GM13977 (cell line): Measurements from ENCODE around the gene SPPL2B.

ENCODE experiments used
- DNase-seq: peaks from one replicate; pipeline ENCODE4 v3.0.0; 2012; ENCODE audit warnings: low spot score
- in situ Hi-C: fragments of 300-500 bp; cut with MboI; formaldehyde crosslinking; loops from one replicate; pipeline ENCODE4 v1.12.0; 2022; ENCODE audit warnings: low sequenced_read_pairs, low pct_unique_long_range_greater_than_20kb, mixed read lengths, inconsistent platforms; ENCODE audit not compliant: unreplicated experiment
- TF ChIP-seq, protein P1 (sequence below): IDR thresholded peaks from 2 replicates; pipeline ENCODE4 v1.5.1; 2012; ENCODE audit warnings: mild to moderate bottlenecking, control low read depth; ENCODE audit not compliant: insufficient read depth; ENCODE audit errors: extremely low read depth, missing control alignments

SPPL2B gene

DNA sequence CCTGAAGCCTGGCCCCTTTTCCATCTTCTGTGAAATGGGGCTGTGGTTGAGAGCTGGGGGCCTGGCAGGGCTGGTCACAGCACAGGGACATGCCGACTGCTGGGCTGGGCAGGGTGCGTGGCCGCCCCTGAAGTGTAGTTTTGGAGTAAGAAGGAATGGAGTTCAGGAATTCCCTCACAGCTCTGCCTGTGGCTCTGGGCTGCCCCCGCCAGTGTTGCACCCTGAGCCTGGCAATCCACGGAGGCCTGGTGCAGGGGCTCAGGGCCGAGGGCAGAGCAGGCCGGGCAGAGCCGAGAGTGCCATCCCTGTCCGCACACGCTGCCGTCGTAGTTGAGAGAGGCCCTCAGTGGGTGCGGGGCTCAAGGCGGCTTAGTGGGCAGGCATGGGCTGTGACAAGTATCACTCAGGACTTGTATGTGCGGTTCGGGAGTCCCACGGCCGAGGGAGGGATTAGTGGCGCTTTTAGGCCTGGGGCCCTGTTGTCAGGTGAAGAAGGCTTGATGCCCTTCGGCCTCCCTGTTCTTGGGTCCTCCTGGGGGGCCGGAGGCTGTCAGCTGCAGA, 9.7 kb downstream of the SPPL2B start:
- no peak for DNase-seq
- TF ChIP-seq, protein P1, sequence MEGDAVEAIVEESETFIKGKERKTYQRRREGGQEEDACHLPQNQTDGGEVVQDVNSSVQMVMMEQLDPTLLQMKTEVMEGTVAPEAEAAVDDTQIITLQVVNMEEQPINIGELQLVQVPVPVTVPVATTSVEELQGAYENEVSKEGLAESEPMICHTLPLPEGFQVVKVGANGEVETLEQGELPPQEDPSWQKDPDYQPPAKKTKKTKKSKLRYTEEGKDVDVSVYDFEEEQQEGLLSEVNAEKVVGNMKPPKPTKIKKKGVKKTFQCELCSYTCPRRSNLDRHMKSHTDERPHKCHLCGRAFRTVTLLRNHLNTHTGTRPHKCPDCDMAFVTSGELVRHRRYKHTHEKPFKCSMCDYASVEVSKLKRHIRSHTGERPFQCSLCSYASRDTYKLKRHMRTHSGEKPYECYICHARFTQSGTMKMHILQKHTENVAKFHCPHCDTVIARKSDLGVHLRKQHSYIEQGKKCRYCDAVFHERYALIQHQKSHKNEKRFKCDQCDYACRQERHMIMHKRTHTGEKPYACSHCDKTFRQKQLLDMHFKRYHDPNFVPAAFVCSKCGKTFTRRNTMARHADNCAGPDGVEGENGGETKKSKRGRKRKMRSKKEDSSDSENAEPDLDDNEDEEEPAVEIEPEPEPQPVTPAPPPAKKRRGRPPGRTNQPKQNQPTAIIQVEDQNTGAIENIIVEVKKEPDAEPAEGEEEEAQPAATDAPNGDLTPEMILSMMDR, result no peak
- in situ Hi-C loops, result no loop called here

DNA sequence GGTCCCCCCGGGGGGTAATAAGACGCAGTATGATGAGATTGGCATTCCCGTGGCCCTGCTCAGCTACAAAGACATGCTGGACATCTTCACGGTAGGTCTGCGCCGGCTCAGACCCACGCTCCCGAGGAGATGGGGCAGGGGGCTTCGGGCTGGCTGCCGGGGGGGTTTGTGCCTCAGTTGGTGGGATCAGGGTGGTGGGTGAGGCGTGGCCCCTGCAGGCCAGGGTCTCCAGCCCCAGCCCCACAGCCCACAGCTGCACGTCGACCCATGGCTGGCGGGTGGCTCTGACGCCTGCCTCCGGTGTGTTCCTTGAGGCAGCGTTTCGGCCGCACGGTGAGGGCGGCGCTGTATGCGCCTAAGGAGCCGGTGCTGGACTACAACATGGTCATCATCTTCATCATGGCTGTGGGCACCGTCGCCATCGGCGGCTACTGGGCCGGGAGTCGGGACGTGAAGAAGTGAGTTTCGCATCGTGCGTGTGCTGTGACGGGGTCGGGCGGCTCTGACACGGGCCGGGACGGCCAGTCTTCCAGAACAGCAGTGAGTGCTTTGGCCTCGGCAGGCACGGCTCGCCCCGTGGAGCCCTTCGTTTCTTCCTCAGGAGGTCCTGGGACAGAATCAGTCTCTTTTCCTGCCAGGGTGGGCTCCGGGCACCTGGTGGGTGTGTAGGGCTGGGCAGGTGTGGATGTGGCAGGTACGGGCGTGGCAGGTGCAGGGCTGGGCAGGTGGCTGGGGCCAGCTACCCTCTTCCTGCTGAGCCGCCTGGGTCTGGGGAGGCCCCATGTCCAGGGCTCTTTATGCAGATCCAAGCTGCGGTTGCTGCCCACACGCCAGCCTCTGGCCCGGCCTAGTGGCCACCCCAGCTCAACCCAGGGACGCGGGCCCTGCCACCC, 10.5 kb downstream of the SPPL2B start:
- in situ Hi-C loops, result no loop called here
- TF ChIP-seq, protein P1, result no peak
- no peak for DNase-seq

DNA sequence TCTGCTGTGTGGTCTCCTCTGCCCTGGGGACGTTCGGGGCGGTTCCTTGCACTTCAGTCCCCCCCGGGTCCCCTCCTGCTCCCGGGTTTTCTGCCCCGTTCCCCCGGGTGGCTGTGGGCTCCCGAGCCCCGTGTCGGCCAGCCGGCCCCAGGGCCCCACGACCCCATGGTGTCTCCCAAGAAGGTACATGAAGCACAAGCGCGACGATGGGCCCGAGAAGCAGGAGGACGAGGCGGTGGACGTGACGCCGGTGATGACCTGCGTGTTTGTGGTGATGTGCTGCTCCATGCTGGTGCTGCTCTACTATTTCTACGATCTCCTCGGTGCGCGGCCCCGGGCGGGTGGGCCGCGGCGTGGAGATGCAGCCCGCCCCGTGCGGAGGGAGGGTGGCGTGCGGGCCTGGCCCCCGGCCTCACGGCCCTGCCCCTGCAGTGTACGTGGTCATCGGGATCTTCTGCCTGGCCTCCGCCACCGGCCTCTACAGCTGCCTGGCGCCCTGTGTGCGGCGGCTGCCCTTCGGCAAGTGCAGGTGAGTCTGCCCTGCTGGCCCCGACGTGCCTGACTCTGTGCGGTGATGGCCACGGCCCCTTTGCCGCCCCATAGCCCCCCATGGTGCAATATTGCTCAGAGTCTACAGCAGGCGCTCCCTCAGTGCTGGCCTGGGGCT, 11.3 kb downstream of the SPPL2B start:
- in situ Hi-C loops, result no loop called here
- no peak for DNase-seq

DNA sequence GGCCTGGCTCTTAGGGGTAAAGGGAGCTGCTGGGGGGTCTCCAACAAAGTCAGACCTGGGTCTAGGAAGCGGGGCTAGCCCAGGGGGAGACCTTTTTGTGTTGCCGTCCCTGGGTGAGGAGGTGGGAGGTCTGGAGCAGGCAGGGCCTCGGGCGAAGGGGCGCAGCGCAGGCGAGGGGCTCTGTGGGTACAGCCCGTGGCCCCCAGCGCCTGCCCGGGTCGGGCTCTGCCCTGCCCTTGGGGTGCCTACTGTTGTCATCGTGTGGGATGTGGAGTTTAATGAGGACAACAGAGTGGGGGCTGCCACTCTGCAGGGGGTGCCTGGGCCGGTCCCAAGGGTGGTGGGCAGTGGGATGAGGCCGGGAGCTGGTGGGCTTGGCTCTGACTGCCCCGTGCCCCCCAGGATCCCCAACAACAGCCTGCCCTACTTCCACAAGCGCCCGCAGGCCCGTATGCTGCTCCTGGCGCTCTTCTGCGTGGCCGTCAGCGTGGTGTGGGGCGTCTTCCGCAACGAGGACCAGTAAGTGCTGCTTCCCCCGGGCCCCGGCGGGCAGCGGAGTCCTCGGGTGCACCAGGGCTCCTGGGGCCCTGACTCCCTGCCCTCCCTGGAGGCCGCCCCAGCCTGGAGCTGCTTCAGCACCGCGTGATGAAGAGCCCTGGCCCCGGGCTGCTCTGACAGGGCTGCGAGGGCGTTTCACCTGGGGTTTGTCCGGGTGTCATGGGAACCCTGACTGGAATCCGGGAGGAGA, 12.2 kb downstream of the SPPL2B start:
- TF ChIP-seq, protein P1, result no peak
- no peak for DNase-seq
- in situ Hi-C loops, result no loop called here

More for the DNA sequence above, 11.3 kb downstream of the SPPL2B start:
- TF ChIP-seq, protein P1, result no peak

DNA sequence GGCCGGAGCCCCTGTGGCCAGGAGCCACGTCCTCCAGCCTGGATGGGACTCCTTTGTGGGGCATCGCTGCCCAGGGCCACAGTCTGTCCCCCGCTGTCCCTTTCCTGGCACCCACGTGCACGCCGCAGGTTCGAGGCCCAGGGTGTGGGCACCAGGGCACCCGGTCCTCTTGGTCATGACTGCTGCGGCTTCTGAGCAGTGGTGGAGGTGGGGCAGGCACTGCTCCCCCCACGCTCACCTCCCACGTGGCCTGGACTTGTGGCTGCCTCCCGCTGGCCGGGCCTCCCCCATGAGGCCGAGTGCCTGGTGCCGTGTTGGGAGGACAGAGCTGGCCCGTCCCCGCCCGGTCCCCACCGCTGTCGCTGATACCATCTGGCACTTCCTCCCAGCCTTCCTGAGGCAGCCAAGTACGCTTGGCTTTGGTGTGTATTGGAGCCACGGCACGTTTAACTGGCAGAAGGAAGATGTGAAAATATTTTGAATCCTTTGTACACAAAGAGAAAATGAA, 12.8 kb downstream of the SPPL2B start:
- no peak for DNase-seq
- in situ Hi-C loops, result no loop called here
- TF ChIP-seq, protein P1, result no peak

DNA sequence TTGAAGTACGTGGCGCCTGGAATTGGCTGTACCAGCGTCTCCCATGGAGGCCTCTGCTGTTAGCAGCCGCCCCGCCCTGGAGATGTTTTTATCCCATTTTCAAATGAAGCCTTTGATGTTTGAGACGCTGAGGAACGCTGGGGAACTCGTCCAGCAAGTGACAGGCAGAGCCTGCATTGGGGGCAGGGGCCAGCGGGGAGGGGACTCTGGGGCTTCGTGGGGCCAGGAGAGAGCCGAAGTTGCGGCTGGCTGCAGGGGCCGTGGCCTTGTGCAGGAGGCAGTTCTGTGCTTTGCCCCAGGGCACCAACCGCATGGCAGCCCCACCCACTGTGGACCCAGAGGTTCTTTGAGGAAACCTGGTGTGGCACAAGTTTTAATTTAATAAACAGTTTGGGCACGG, 13.5 kb downstream of the SPPL2B start:
- TF ChIP-seq, protein P1, result no peak
- in situ Hi-C loops, result no loop called here
- DNase-seq, result no peak
